Activated CD4-positive, alpha-beta T cell treated with anti-CD3 and anti-CD28 coated beads, Interleukin-10, Interleukin-2, amounts not matched to agents 100 ng/mL and 50 ng/mL, durations not matched to agents 16 hours and 8 hours (primary cell): ENCODE measurements around the gene DCAF5.

Experiments
- DNase-seq: peaks from one replicate; pipeline ENCODE4 v3.0.0-alpha.2; 2020

Gene DCAF5

GRCh38 chr14:69001375-69001774 is 151.5 kb downstream of the DCAF5 start:
- DNase-seq: no peak
